B cell (primary cell): Measurements from ENCODE around the gene TMEM207. TPM values are rescaled to one million over a fixed set of nuclear protein-coding genes. Genes with fewer than 3 reads are reported as not detected.
"Not testable (repeated sequence)": the region's sequence is repeated elsewhere in the genome, so short reads cannot be mapped to it uniquely, and the experiment has no call there.

Experiments
- ATAC-seq: fragments of 200-7000 bp; cut with Tn5 transposase; one replicate; pipeline ENCODE4 v1.10.0; 2021; ENCODE audit warnings: low read depth, mild to moderate bottlenecking, moderate number of reproducible peaks, moderate library complexity
- CTCF ChIA-PET: fragments of 350-600 bp; sonication (Branson Sonifier 250); formaldehyde crosslinking; loops from one replicate; lab custom pipeline; 2021; ENCODE audit warnings: antibody characterized with exemption, inconsistent platforms; lab: Charles Lee
- POLR2A ChIA-PET: fragments of 350-600 bp; sonication (Branson Sonifier 250); formaldehyde crosslinking; loops from one replicate; lab custom pipeline; 2021; ENCODE audit warnings: antibody characterized with exemption; lab: Charles Lee
- DNase-seq: peaks from one replicate; pipeline ENCODE4 v3.0.0; 2013
- H2AFZ ChIP-seq: 2 replicates; pipeline ENCODE4 v1.6.1; 2012; ENCODE audit warnings: mild to moderate bottlenecking, low read depth, low read length; ENCODE audit not compliant: insufficient read depth, poor library complexity, severe bottlenecking
- H3K27ac ChIP-seq, 2 donors: 1 replicate in 1 of 2; 2 replicates in 1 of 2; pipeline ENCODE4 v1.5.1; 2012 to 2013; ENCODE audit warnings: low read length in 2 of 2, mild to moderate bottlenecking in 2 of 2, moderate library complexity in 1 of 2
- H3K27me3 ChIP-seq, 4 experiments: fragments of 200-600 bp in 1 of 4; sonication (generic) in 1 of 4; replicated peaks in 1 of 4; 1 replicate in 2 of 4; 2 replicates in 2 of 4; pipeline versions ENCODE4 v1.6.1 to v1.7.0; 2013 to 2016; ENCODE audit warnings: low read length in 3 of 4, mild to moderate bottlenecking in 2 of 4, mixed read lengths in 1 of 4, moderate library complexity in 1 of 4; ENCODE audit not compliant: insufficient read depth in 4 of 4, control insufficient read depth in 3 of 4; ENCODE audit errors: control extremely low read depth in 1 of 4
- H3K36me3 ChIP-seq, 2 experiments: replicated peaks in 1 of 2; 1 replicate in 1 of 2; 2 replicates in 1 of 2; pipeline versions ENCODE4 v1.6.1 to v1.7.1; 2013; ENCODE audit warnings: low read length in 1 of 2; ENCODE audit not compliant: insufficient read depth in 2 of 2, control insufficient read depth in 1 of 2; ENCODE audit errors: control extremely low read depth in 1 of 2, extremely low read depth in 1 of 2
- H3K4me1 ChIP-seq, 2 donors: fragments of 200-600 bp in 1 of 2; sonication (generic) in 1 of 2; 1 replicate in 1 of 2; 2 replicates in 1 of 2; pipeline versions ENCODE4 v1.5.1 to v1.6.1; 2013 to 2017; ENCODE audit warnings: low read length in 2 of 2; ENCODE audit not compliant: control insufficient read depth in 2 of 2, insufficient read depth in 2 of 2
- H3K4me2 ChIP-seq: replicated peaks from 2 replicates; pipeline ENCODE3; 2012; ENCODE audit warnings: mild to moderate bottlenecking, low read depth, low read length; ENCODE audit not compliant: poor library complexity, severe bottlenecking
- H3K4me3 ChIP-seq, 5 experiments: fragments of 200-600 bp in 1 of 5; sonication (generic) in 1 of 5; 1 replicate in 3 of 5; 2 replicates in 2 of 5; pipeline versions ENCODE4 v1.5.1 to v1.7.0; 2011 to 2016; ENCODE audit warnings: low read length in 4 of 5, mild to moderate bottlenecking in 4 of 5, low read depth in 2 of 5, control low read depth in 1 of 5, moderate library complexity in 1 of 5; ENCODE audit not compliant: insufficient read depth in 1 of 5; ENCODE audit errors: control extremely low read depth in 1 of 5, extremely low read depth in 1 of 5
- H3K79me2 ChIP-seq: fragments of 200-600 bp; sonication (generic); one replicate; pipeline ENCODE4 v1.6.0; 2016; ENCODE audit warnings: low read length; ENCODE audit not compliant: control insufficient read depth, insufficient read depth
- H3K9ac ChIP-seq: fragments of 200-600 bp; sonication (generic); 2 replicates; pipeline ENCODE4 v1.6.1; 2017; ENCODE audit warnings: mild to moderate bottlenecking, low read length, moderate library complexity
- H3K9me3 ChIP-seq, 3 donors: one replicate each; pipeline versions ENCODE4 v1.6.1 to v1.7.1; 2013; ENCODE audit warnings: low read length in 2 of 3; ENCODE audit not compliant: control insufficient read depth in 2 of 3, insufficient read depth in 1 of 3; ENCODE audit errors: control extremely low read depth in 1 of 3
- H4K20me1 ChIP-seq: 2 replicates; pipeline ENCODE4 v1.6.0; 2012; ENCODE audit warnings: mild to moderate bottlenecking, low read length; ENCODE audit not compliant: insufficient read depth, control insufficient read depth, poor library complexity, severe bottlenecking
- H3K27ac Mint-ChIP-seq: one replicate; pipeline ENCODE4 v1.8.0; 2021; ENCODE audit warnings: mixed read lengths
- H3K27me3 Mint-ChIP-seq: one replicate; pipeline ENCODE4 v1.8.0; 2021; ENCODE audit warnings: mixed read lengths
- H3K4me1 Mint-ChIP-seq: one replicate; pipeline ENCODE4 v1.8.0; 2021; ENCODE audit warnings: mixed read lengths
- H3K4me3 Mint-ChIP-seq: one replicate; pipeline ENCODE4 v1.8.0; 2021; ENCODE audit warnings: mixed read lengths
- H3K9me3 Mint-ChIP-seq: one replicate; pipeline ENCODE4 v1.8.0; 2022; ENCODE audit warnings: mixed read lengths; ENCODE audit not compliant: insufficient read depth
- EZH2 ChIP-seq: IDR thresholded peaks from 2 replicates; pipeline ENCODE4 v1.6.1; 2012; ENCODE audit warnings: borderline replicate concordance, low read depth, mild to moderate bottlenecking, moderate library complexity, low read length; ENCODE audit not compliant: insufficient read depth, poor library complexity, severe bottlenecking
- WGBS: methylation state at CpG from one replicate; pipeline ENCODE4 v1.1.5; 2013; ENCODE audit warnings: missing lambda C conversion rate; ENCODE audit not compliant: insufficient coverage; 5-methylcytosine and 5-hydroxymethylcytosine counted together
- intact Hi-C: fragments of 100-400 bp; cut with micrococcal nuclease; formaldehyde crosslinking; loops from one replicate; pipeline ENCODE4 v1.10.0; 2022
- polyA plus RNA-seq: library from polyadenylated mRNA; depleted of rRNA; stranded (reverse); fragments of >200 nt; gene quantifications from 2 replicates; pipeline ENCODE4 v1.2.3, GENCODE V29; 2012
- total RNA-seq, 2 donors: library from RNA; stranded (reverse); fragments of 120-200 nt in 1 of 2; gene quantifications; 1 replicate in 1 of 2; 2 replicates in 1 of 2; pipeline versions ENCODE4 v1.2.3 to v1.2.4, GENCODE V29; 2013 to 2022
- TF ChIP-seq, protein P1 (sequence below): fragments of 200-600 bp; IDR thresholded peaks from one replicate; pipeline ENCODE4 v1.8.0; 2022; ENCODE audit warnings: antibody characterized with exemption, mild to moderate bottlenecking

TMEM207 gene
- total and polyA plus RNA-seq, 2 donors (not counting 1 experiment from before 2014, with no cell fraction given), result not detected

DNA sequence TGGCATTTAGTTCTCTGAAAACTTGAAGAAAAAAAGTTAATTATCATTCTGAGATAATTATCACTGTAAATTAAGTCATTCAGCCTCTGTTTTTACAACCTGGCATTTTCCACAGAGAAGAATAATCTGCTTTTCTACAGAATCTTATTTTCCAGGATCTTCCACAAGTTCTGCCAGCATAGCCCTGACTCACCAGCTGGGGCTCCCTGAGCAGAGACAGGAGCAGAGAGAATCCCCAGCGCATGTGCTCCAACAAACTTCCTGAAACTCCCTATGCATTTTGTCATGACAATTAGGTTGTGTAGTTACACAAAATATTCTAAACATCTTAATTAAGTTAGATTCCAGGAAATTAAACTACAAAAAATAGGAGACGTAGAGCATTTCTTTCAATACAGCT is 32.1 kb upstream of the TMEM207 start:
- no peaks in the 10 kb centered on the region for H3K9me3 Mint-ChIP-seq
- H4K20me1 ChIP-seq, result no peaks in the 10 kb centered on the region
- no peak overlapping the region for H3K4me2 ChIP-seq
- intact Hi-C loops, result no loop called here
- no peak overlapping the region for H3K27ac Mint-ChIP-seq
- DNase-seq (no peak), ATAC-seq (no peak)
- CTCF ChIA-PET, result no interaction called here
- TF ChIP-seq, protein P1, sequence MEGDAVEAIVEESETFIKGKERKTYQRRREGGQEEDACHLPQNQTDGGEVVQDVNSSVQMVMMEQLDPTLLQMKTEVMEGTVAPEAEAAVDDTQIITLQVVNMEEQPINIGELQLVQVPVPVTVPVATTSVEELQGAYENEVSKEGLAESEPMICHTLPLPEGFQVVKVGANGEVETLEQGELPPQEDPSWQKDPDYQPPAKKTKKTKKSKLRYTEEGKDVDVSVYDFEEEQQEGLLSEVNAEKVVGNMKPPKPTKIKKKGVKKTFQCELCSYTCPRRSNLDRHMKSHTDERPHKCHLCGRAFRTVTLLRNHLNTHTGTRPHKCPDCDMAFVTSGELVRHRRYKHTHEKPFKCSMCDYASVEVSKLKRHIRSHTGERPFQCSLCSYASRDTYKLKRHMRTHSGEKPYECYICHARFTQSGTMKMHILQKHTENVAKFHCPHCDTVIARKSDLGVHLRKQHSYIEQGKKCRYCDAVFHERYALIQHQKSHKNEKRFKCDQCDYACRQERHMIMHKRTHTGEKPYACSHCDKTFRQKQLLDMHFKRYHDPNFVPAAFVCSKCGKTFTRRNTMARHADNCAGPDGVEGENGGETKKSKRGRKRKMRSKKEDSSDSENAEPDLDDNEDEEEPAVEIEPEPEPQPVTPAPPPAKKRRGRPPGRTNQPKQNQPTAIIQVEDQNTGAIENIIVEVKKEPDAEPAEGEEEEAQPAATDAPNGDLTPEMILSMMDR, result no peak
- TF ChIP-seq EZH2, result no peak
- no peak overlapping the region for H3K27ac ChIP-seq
- no peaks in the 10 kb centered on the region for H3K4me1 ChIP-seq
- WGBS, result no CpG with 5 or more reads among the region's 2 CpGs
- no peaks in the 10 kb centered on the region for H3K79me2 ChIP-seq
- no peak overlapping the region for H3K9ac ChIP-seq
- no peaks in the 10 kb centered on the region for H3K36me3 ChIP-seq
- POLR2A ChIA-PET, result no interaction called here
- H3K9me3 ChIP-seq, result no peaks in the 10 kb centered on the region
- H3K4me3 ChIP-seq, result no peak overlapping the region
- H3K4me3 Mint-ChIP-seq, result no peak overlapping the region
- peaks cover 0 to 3% (median 0%) of the 10 kb centered on the region in 4 experiments for H3K27me3 ChIP-seq
- H2AFZ ChIP-seq, result no peak overlapping the region
- H3K4me1 Mint-ChIP-seq, result no peaks in the 10 kb centered on the region
- H3K27me3 Mint-ChIP-seq, result peaks cover 11% of the 10 kb centered on the region

DNA sequence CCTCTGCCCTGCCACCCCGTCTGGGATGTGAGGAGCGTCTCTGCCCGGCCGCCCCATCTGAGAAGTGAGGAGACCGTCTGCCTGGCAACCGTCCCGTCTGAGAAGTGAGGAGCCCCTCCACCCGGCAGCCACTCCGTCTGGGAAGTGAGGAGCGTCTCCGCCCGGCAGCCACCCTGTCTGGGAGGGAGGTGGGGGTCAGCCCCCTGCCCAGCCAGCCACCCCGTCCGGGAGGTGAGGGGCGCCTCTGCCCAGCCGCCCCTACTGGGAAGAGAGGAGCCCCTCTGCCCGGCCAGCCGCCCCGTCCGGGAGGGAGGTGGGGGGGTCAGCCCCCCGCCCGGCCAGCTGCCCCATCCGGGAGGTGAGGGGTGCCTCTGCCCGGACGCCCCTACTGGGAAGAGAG is 23.6 kb upstream of the TMEM207 start:
- 100% methylated on average over 12 of the region's 25 CpGs for WGBS
- ATAC-seq, H3K36me3 ChIP-seq, CTCF ChIA-PET, H3K4me1 Mint-ChIP-seq, H3K27ac ChIP-seq, H3K9me3 ChIP-seq, DNase-seq, H3K79me2 ChIP-seq, H3K27me3 ChIP-seq, H3K4me2 ChIP-seq, H3K9me3 Mint-ChIP-seq, H3K9ac ChIP-seq, H3K4me3 Mint-ChIP-seq, H3K4me3 ChIP-seq, H2AFZ ChIP-seq, H3K4me1 ChIP-seq, intact Hi-C loops, H4K20me1 ChIP-seq, POLR2A ChIA-PET, H3K27ac Mint-ChIP-seq: not testable (repeated sequence)
- peaks cover 15% of the 10 kb centered on the region for H3K27me3 Mint-ChIP-seq
